Hypothalamus (tissue), 51 donors: ENCODE measurements around the gene LAMA5.

Experiments
- DNase-seq, 51 donors: peaks; one replicate each; lab custom pipeline; 2025; lab: John Stamatoyannopoulos, UW

The LAMA5 gene

GRCh38 chr20:62332989-62333819, 33.9 kb downstream of the LAMA5 start:
- no peak for DNase-seq

GRCh38 chr20:62332421-62332820, 34.7 kb downstream of the LAMA5 start:
- DNase-seq, result no peak

- DNase-seq, result no peak
These were observed 35.8 kb downstream of the LAMA5 start for GRCh38 chr20:62331347-62331746.

- no peak for DNase-seq
These were observed 36.4 kb downstream of the LAMA5 start for GRCh38 chr20:62330576-62331317.

GRCh38 chr20:62329389-62330377, 37.4 kb downstream of the LAMA5 start:
- DNase-seq, result no peak

DNA sequence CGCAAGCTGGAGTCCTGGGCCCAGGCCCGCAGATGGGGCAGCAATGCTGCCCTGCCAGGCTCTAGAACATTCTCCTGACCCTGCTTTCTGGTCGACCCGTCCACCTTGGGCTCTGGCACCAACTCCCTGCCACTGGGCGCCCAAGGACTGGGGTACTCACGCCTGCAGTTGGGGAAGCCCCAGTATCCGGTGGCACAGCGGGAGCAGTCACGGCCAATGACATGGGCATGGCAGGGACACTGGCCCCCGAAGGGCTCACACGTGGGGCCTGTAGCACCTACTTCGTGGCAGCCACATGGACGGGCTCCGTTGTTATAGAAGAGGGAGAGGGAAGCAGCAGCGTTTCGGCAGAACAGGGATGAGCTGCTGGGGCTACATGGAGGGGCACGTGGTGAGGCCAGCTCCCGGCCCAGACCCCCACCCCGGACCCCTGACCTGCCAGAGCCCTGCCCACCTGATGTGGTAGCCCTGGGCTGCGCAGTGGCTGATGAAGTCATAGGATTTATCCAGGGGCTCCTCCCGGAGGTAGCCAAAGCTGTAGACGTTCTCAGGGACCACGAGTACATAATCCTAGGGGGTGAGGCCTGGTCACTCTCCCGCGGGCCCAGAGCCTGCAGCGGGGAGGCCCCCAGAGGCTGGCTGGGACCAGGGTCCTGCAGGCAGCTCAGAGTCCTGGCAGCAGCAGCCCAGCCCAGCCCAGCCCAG, 38.3 kb downstream of the LAMA5 start:
- DNase-seq, result no peak

- DNase-seq, result no peak
These were observed 39.2 kb downstream of the LAMA5 start for GRCh38 chr20:62327726-62328495.

GRCh38 chr20:62326959-62327725, 40.0 kb downstream of the LAMA5 start:
- no peak for DNase-seq

DNA sequence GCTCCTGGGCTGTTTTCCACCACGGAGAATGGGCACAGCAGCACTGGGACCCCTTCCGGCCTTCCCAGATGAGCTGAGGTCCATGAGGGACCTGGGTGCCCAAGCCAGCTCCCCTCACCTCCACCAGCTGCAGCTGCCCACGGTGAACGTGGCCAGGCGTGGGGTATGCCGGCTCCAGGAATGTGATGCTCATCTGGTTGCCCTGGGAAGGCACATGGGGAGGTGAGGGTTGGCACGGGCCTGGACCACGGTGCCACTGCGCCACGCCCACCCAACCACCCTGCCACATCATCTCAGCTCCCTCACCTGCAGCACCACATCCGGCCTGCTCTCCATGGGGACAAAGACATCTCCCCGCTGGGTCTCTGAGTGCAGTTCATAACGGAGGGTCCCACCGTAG, 40.6 kb downstream of the LAMA5 start:
- no peak for DNase-seq

GRCh38 chr20:62325172-62325905, 41.8 kb downstream of the LAMA5 start:
- DNase-seq, result no peak

DNA sequence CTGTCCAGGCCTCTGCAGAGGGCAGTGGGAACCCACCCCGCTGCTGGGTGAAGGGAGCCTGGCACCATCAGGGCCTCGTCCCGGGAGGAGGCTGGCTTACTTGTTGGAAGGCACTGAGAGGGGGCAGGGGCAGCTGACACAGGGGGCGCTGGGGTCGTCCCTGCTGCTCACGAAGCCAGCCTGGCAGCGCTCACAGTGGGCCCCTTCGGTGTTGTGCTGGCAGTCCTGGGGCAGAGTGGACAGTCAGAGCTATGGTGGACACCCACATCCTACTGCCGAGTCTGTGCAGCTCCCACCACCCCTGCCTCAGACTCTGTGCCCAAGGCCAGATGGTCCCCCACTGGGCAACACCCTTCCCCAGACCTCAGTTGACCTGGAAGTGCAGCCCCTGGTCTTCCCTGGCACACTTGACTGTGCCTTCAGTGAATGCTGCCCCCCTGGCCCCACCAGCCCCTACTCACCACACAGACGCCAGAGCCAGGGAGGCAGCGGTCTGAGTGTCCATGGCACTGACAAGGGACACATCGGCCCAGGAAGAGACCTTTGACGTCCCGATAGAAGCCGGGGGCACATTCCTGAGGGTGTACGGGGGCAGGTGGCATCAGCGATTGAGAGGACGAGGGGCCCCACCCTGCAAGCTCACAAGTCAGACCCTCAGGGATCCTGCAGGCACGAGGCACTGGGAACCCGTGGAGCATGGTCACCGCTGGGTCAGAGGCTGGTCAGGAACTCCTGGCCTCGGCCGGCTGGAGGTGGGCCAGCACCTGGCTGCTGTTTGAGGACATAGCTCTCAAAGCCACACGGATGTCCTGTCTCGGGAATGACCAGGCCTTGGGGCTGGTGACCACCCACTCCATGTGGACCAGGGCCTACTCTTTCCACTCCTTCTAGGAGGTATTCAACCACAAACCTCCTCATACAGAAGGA, 42.9 kb downstream of the LAMA5 start:
- no peak for DNase-seq

DNA sequence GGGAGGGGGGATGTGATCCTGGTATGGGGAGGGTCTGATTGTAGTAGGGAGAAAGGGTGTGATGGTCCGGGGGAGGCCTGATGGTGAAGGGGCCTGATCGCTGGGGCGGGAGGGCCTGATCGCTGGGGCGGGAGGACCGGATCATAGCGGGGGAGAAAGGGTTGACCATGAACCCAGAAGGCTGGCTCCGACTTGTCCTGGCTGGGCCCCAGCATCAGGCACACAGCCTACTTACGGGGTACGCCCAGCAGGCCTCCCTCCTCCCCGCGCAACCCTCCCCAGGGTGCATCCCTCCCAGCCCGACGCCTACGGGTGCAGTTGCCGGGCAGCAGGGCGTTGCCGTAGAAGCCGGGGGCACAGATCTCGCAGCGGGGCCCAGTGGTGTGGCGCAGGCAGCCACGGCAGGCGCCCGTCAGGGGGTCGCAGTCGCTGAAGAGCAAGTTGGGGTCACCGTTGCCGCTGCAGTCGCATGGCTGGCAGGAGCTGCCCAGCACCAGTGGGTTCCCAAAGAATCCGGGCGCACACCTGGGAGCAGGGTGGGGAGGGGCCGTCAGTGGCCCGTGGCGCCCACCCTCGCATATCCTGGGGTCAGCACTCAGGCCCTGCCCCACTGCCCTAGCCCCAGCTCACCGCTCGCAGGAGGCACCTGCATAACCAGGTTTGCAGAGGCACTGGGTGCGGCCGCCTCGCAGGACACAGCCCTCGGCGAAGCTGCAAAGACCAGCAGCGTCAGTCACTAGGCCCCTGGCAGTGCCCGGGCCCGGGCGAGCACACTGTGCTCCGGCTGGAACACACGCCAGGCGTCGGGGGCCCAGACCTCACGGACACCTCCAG, 43.7 kb downstream of the LAMA5 start:
- DNase-seq, result no peak

GRCh38 chr20:62322492-62323041, 44.5 kb downstream of the LAMA5 start:
- DNase-seq, result no peak

- no peak for DNase-seq
These were observed 45.1 kb downstream of the LAMA5 start for GRCh38 chr20:62321975-62322374.

GRCh38 chr20:62321521-62321948, 45.6 kb downstream of the LAMA5 start:
- DNase-seq, result no peak
